HG03575 (cell line): Measurements from ENCODE around the gene NBPF3.

Experiments used
- ATAC-seq: cut with Tn5 transposase; IDR thresholded peaks from one replicate; pipeline ENCODE4 v1.9.1; 2021; ENCODE audit not compliant: unreplicated experiment, insufficient number of reproducible peaks, low FRiP score; ENCODE audit errors: extremely low read depth

NBPF3 gene

DNA sequence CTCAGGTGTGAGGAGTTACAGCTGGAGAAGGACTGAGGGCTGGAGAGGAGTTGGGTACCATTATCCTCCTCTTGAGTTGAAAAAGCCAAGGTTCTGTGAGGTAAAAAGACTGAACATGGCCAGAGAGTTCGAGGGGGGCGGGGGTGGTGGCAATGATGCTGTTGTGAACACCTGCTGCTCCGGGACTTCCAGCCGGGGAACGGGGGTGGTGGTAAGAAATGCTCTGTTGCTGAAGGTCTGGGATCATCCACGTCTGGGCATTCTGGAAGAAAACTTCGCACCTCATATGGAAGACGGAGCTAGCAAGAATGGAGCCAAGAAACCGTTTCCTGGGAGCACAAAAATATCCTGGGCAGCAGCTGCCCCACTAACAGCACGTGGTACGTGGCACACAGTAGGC is 49.2 kb downstream of the NBPF3 start:
- ATAC-seq: no peak

GRCh38 chr1:21490774-21491487 is 51.0 kb downstream of the NBPF3 start:
- no peak for ATAC-seq

DNA sequence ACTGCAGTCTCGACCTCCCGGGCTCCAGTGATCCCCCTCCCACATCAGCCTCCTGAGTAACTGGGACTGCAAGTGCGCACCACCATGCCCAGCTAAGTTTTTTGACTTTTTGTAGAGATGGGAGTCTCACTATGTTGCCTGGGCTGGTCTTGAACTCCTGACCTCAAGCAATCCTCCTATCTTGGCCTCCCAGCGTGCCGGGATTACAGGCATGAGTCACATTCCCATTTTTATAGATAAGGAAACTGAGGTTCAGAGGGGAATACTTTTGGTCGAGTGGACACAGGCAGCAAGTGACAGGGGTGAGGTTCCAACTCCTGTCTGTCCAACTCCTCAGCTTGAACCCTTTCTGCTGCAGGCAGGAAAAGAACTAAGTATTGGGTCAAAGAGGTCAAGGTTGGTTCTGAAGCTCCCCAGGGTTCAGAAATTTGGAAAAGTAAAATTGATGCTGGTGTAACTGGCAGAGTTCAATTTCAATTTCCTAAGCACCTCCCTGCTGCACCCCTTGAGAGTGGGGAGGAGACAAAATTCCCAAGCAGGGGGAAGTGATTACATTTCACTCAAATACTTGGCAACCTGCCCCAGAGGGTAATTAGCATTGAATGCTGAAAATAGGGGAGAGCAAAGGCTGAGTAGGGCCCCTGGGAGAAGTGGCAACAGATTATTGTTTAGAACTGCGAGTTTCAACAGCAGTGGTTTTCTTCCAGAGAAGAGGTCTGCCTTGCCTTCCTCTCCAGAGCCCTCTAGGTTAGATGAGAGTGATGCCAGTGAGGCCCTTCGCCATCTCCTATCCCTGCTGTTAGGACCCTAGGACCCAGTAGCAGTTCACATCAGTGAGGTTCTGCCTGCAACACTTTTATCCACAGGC is 51.8 kb downstream of the NBPF3 start:
- no peak for ATAC-seq

DNA sequence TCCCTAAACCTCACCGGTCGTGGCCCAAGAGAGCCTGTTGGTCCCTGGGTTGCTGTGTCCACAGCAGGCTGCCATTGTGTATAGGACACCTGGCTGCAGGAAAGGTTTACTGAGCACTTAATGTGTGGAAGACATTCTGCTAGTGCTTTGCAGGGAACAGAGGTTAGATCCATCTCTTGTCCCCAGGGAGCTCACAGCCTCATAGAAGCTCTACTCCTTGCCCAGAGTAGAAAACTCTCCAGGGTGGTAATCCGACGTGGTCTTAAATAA is 52.4 kb downstream of the NBPF3 start:
- no peak for ATAC-seq

DNA sequence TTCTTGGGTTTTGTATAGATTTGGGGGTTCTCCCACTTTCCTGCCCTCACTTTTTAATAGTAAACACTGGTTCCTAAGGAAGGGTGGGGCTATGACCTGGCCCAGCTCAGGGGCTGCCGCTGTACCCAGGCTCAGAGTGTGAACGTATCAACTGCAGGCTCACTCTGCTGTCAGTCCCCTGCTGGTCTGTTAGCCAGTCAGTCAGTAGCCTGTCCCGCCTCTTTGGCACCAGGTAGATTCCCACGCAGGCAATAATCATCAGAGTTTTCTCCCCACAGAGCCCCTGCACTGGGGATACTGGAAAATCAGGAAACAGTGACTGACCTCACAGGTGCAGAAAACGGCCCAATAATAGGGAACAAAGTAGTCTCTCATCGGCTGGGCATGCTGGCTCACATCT is 54.3 kb downstream of the NBPF3 start:
- no peak for ATAC-seq

DNA sequence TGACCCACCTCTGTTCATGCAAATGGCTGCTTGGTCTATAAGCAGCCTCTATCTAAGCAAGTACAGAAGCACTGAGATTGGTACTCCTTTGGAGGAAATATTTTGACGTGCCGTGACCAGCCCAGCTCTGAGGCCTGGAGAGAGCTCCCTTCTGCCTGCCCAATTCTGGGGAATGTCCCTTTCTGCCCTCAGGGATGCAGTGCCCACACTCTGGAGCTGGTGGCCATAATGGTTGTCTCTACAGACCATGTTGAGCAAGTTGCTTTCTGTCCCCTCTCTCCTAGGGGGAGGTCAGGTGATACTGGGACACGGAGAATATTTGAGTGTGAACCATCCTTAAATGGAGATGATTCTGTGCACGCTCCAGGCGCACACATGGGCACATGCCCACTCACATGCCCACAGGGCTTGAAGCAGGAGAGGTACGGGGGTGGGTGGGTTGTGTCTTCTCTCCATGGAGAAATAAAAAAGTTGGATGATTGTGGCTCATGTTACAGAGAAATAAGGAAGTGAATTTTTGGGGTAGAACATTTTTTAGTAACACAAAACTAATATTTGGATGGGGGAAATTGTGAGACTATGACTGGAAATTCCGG is 55.4 kb downstream of the NBPF3 start:
- no peak for ATAC-seq

DNA sequence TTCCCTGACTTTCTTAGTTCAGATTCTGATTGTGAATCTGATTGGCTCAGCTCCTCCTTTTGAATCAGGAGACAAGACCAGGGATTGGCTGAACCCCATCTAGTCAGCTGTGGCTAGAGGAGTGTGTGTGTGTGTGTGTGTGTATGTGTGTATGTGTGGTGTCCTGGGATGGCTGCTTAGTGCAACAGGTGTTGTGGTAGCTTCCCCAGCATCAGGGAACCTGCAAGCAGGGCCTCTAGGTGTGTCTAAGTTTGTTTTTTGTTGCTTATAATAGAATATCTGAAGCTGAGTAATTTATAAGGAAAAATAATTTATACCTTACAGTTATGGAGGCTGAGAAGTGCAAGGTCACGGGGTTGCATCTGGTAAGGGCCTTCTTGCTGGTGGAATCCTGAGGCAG is 56.1 kb downstream of the NBPF3 start:
- ATAC-seq: no peak

DNA sequence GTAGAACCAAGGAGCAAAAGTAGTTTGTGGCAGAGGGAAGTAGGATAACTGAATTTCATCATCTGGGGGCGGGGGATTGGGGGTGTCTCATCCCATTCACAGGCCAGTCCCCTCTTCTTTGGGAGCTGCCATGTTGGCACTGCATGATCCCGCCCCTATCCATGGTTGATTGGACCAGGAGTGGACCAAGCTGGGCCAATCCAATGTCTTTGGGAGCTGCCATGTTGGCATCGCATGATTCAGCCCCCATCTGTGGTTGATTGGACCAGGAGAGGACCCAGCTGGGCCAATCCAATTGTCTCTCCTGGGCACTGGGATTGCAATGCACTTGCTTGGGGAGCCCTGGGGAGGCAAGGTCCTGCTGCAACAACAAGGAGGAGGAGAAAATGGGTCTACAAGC is 56.9 kb downstream of the NBPF3 start:
- ATAC-seq: no peak

DNA sequence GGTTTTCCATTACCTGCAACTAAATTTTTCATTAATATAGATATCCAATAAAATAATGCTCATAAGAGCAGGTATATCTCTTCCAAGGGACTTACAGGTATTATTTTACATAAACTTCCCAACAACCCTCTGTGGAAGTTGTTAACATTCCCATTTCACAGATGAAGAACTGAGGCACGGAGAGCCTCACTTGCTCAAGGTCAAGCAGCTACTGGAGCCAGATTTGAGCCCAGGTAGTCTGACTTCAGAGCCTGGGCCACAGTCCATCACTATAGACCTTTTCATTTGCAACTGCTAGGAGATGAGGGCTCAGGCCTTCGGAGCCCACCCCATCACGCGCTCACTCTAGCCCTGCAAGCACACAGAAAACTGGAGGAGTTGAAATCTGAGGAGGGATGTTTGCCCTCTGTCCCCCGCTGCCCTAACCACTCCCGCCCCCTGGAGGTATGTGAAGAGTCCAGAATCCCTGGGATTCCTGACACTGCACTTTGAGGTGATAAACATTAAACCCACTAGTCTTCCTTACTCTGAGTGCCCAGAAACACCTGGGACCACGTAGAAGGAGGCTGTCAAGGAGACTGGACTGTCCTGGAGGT is 57.6 kb downstream of the NBPF3 start:
- no peak for ATAC-seq

GRCh38 chr1:21499283-21499950 is 59.5 kb downstream of the NBPF3 start:
- no peak for ATAC-seq

DNA sequence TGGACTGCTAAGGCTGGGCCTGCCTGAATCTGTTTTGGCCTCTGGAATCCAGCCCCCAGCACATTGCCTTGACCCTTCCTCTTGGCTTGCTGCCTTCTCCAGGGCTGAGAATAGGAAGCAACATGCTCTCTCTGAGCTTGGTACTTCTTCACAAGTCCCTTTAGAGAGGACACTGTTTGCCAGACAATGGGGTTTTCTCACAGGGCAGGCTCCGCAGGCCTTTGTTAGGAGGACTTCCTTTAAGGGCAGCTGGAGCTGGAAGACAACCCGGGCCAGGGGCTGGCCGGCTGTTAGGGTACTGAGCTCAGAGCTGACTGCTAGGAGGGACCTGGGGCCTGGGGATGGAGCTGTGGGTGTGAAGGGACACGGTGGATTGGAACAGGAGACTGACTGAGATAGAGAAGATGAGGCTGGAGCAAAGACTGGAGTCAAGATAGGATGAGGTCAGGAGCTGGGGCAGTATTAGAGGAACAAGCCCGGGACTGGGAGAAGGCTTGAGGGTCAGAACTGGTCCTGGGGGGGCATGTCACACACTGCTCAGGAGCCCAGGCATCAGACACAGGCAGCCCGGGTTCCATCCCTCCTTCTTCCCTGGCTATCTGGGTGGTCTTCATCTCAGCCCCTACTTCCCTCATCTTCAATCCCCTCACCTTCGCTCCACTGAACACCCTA is 63.9 kb downstream of the NBPF3 start:
- ATAC-seq: no peak

DNA sequence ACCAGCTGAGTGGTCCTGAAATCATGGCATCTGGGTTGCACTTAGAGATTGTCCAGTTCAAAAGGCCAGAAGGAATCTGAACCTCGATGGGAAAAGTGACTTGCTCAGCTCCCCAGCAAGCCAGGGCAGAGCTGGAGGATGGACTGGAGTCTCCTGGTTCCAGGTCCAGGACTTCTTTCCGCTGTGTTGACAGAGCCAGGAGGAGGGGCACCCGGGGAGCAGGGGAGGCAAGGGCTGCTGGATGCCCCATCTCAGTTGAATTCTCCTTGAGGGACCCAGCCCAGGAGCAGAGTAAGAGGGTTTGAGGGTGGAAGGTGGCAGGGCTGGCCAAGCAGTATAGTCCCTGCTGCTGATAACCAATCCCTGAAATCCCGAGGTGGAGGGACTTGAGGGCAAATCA is 66.9 kb downstream of the NBPF3 start:
- ATAC-seq: no peak

DNA sequence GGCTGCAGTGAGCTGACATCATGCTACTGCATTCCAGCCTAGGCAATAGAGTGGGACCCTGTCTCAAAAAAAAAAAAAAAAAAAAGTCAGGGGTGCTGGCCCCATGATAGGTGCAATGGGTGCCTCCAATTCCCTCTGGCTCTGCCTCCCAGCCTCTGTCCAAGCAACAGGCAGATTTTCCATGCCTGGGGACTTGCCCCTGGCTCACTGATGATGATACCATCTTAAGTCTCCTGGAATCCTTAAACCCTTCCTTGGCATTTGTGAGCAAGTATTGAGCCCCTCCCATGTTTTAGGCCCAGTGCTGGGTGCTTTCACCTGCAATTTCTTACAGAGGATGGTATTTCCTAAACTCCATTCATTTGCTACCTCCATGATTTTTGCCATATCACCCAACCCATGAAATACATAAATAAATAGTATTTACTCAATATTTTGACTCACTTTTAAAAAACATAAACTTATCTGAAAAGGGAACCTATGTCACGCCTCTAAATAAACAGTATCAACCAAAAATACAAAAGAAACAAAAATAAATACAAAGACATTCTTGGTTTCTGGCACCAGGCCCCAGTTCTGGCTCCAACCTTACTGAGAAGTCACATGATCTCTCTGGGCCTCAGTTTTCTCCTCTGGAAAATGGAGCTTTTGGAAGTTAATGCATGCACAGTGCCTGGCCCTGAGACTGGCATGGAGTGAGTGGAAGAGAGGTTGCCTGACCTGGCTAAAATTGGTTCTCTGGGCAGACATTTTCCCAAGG is 67.8 kb downstream of the NBPF3 start:
- ATAC-seq: no peak

GRCh38 chr1:21508580-21509350 is 68.8 kb downstream of the NBPF3 start:
- ATAC-seq: no peak

GRCh38 chr1:21509351-21510112 is 69.6 kb downstream of the NBPF3 start, which contains the start of gene ALPL:
ALPL (plus strand) TSS chr1:21509423; CDS start chr1:21554082, 44,659 bp downstream.
- ATAC-seq: no peak

GRCh38 chr1:21510113-21510493 is 70.2 kb downstream of the NBPF3 start:
- no peak for ATAC-seq
